NCI-H2196 treated with DMSO at 0.1 percent for 48 hours (cell line): ENCODE measurements around the gene IFIT1B.
"Not testable (repeated sequence)": the region's sequence is repeated elsewhere in the genome, so short reads cannot be mapped to it uniquely, and the experiment has no call there.

Experiments
- DNase-seq: peaks from one replicate; lab custom pipeline; 2025; ENCODE audit not compliant: unreplicated experiment; lab: John Stamatoyannopoulos, UW

The IFIT1B gene

GRCh38 chr10:89347701-89348457 is 30.0 kb upstream of the IFIT1B start:
- no peak for DNase-seq

DNA sequence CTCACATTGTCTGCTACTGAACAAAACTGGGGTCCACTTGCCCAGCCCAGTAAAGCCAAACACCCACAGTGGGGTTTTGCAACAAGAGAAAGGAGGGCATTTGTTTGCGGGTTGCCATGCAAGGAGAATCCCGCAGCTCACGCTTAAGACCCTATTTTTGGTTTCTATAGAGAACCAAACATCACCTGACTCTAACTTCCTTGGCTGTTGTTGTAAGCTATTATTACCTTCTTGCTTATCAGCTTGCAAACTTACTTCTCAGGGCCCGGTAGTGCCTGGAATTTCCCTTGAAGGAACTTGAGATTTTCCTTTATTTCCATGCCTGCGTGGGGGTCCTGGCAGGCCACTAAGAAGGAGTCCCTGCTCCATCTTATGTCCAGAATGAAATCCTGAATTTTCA is 29.4 kb upstream of the IFIT1B start:
- DNase-seq: no peak

- DNase-seq: no peak
These were observed 28.9 kb upstream of the IFIT1B start for GRCh38 chr10:89348975-89349374.

- DNase-seq: not testable (repeated sequence)
These were observed 27.1 kb upstream of the IFIT1B start for GRCh38 chr10:89350631-89351315.

GRCh38 chr10:89351412-89351779 is 26.5 kb upstream of the IFIT1B start:
- DNase-seq: no peak

DNA sequence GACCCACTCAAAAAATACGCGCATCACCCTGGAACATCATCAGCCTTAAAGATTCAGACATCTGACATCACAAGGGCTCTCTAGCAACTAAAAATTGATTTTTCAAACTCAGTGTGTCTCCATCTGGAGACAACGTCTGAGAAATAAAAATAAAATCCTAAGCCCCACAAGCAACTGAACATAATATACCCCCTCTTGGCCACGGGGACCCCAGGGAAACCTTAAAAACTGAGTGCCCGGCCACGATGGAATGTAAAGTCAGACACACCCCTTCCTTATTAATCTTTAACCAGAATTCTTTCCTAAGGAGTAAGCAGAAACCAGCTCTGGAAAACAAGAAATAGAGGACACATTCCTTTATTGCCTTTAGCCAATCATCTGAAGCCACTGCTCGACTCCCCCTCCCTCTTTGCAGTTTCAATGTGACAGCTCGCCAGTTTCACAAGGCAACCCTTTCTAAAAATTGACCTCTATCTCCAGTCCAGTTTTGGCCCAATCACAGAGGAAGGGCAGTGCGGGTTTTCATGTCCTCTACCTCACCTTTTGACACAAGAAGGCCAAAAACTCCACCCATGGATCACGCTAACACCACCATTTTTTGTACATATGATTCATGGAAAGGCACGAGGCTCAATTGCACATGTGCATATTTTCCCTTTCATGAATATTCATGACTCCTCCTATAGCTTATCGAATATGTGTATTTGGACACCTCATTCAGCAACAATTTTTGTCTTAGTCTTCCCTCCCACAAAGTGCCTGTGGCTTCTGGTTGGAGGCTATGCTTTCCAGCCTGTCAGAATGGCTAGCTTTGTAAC is 25.9 kb upstream of the IFIT1B start:
- DNase-seq: no peak

DNA sequence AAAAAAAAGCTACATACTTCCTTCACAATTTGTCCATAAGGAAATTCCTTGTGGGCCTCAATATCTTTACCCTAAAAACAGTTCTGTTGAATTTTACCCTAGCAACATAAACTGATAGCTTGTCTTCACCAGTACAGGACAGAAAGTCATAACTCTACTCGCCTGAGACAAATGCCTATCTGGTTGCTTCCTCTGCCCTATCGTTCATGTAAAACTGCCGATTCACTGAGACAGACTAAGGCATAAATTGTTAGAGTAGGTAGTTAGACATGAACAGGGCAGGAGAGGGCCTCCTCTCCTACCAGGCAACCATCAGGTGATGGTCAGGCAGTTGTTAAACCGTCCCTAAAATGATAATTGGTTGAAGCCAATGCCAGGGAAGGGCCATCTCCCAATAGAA is 25.1 kb upstream of the IFIT1B start:
- DNase-seq: no peak

GRCh38 chr10:89355394-89355931 is 22.4 kb upstream of the IFIT1B start:
- no peak for DNase-seq

GRCh38 chr10:89357096-89357495 is 20.8 kb upstream of the IFIT1B start:
- DNase-seq: no peak

DNA sequence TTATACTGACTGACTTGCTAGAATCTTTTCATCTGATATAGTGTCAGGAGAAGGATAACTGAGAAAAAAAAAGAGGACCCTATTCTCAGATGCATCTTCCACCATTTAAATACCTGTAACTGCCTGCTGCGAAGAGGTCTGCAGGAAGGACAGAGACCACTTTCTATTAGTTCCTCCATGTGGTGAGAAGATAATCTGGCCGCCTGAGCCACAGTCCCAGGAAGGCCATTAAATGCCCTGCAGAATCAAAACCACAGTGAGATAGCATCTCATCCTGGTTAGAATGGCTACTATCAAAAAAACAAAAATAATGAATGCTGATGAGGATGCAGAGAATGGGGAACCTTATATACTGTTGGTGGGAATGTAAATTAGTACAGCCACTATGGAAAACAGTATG is 19.9 kb upstream of the IFIT1B start:
- DNase-seq: no peak

DNA sequence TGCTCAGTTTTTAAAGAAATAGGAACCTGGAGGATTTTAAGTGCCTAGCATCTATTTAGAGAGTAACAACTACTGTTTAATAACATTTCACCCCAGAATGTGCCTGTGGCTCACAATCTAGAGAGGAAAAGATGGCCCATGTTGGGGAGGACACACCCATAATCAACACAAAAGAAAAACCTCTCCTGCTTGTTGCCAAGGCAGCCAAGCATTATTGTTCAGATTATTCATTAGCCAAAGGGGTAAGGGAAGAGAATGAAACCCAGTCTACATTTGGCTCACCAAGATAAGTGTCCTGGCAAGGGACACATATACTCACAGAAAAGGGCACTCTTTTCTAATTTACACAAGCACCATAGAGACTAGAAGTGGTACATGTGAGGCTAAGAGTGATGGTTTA is 17.7 kb upstream of the IFIT1B start:
- DNase-seq: no peak

DNA sequence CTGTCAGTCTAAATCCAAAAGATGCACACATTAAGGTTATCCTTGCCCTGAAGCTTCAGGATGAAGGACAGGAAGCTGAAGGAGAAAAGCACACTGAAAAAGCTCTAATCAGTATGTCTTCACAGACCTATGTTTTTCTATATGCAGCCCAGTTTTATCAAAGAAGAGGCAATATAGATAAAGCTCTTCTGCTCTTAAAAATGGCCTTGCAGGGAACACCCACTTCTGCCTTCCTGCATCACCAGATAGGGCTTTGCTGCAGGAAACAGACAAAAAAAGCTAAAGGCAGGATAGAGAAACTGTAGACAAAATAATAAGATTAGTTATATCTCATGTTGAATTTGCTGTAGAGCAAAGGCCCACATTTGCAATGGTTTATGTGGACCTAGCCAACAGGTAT is 14.9 kb upstream of the IFIT1B start:
- DNase-seq: no peak

DNA sequence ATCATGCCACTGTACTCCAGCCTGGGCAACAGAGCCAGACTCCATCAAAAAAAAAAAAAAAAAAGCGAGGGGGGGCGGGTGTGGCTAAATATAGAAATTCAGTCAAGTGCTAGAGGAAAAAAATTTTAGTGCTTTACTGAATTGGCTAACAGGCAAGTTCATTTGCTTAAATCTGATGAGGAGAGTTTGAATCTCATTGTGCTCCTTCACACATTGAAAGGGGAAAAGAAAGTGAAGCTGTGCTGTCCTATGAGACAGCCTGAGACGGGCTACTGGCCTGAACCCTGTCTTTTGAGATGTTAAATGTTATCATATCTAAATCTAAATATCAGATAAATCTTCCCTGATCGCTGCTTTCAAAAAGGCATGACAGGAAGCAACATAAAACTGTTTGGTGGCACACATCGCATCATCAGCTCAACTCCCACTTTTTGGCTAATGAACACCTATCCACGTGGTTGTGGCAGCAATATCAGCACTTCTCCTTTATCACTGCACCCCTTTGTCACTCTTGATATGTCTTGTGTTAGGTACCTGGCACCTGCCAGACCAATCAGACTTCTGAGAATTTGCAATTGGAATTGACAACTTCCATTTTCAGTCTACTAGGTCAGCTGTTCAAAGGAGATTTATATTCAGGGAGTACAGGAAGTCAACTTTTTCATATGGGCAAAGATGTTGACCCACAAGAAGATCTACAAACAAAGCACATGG is 14.0 kb upstream of the IFIT1B start:
- no peak for DNase-seq

GRCh38 chr10:89364531-89364930 is 13.3 kb upstream of the IFIT1B start:
- no peak for DNase-seq

- DNase-seq: no peak
These were observed 10.3 kb upstream of the IFIT1B start for GRCh38 chr10:89367529-89367928.

DNA sequence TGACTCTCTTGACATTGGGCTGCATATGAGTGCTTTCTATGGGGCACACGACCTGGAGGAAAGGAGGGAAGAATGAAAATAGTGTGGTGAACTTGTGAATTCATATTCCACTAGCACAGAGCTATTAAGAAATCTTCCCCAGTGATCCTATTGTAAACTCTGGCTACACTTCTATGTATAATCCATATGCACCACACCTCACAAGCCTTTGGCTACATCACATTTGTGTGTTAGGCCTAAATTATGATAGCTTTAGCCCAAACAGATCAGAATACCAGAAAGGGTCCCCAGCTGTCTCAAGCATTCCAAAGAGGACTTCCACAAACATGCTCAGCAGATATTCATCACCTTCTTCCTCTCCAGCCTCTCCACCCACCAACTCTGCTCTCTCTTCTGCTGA is 9.7 kb upstream of the IFIT1B start:
- no peak for DNase-seq

DNA sequence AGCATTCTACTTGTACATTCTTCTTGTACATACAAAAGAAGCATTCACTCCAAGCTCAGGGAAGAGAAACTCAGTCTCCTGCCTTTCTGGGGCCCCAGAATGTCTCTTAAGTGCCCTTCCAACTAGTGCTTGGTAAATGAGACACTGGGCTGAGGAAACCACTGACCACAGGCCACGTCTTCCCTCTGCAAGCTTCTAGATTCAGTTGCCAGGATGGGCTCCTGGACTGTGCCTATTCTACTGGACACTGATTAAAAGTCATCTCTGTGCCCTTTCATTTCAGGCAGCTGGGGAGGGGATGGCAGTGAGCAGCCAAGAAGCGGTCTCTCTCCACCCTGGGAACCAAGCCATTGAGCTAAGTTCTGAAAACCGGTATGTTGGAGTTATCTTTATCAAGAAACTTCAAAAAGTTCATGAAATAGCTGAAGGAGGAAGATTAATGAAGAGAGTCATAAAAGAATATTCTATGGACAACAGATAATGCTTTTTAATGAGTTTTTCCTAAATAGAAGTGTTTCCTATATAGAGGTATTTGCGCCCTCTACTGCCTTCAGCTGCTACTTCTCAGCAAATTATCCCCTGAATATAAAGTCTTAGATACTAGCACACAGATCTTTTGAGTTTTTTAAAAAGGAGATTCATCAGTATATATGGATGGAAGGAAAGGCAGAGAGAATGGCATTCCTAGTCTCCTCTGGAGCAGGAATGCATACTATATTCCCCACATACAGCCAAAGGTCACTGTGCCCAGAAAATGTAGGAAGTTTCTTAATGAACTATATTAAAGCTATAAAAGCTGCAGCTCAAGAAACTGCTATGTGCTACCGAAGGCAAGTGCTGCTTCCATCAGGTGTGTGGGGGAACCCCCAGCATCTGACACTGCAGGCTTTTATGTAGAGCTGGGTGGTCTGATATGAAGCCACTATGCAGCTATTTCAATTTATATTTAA is 8.4 kb upstream of the IFIT1B start:
- no peak for DNase-seq

DNA sequence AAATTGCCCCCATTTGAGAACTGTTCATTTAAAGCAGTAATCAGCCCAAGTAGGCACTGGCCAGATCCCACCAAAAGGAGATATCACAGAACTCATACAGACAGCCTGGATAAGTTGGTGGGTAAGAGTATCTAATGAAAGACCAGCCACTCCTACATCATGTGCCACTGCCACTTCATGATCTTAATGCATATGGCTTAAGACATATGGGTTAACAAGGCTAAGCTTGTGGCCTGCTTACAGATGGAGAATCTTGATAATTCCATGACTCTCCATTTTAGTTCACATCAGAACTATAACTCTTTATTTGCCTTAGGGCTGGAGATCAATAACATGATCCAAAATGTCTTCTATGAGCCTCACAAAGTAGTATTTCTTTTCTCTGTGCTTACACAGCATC is 6.8 kb upstream of the IFIT1B start:
- no peak for DNase-seq

DNA sequence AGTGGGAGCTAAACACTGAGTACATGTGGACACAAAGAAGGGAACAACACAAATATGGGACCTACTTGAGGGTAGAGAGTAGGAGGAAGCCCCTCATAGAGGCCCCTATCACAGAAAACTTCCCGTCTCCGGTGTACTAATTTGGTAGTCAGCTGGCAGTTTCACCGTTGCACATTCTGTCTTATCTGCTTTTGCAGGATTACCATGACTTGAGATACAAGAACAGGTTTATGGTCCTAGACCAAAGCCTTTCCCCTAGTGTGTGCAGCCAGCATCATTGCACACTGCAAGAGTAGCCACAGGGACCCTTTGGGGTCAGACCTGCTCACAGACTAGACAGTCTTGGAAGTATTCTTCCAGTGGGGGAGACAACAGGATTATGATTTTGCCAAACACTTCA is 5.9 kb upstream of the IFIT1B start:
- no peak for DNase-seq
